Heart left ventricle (tissue), 13 donors: ENCODE data around the gene SAP130.

ENCODE experiments used
- POLR2A ChIP-seq, 2 donors: fragments of 450-650 bp; IDR thresholded peaks; one replicate each; pipeline ENCODE4 v1.6.1; 2017; ENCODE audit warnings: antibody characterized with exemption in 2 of 2, mild to moderate bottlenecking in 2 of 2, moderate library complexity in 2 of 2
- TF ChIP-seq, protein P1 (sequence below), 12 donors: fragments of 200-600 bp; sonication (generic) in 4 of 12; IDR thresholded peaks; one replicate each; pipeline versions ENCODE4 v1.5.0 to v1.8.0; 2018 to 2022; ENCODE audit warnings: antibody characterized with exemption in 12 of 12, mild to moderate bottlenecking in 5 of 12
- donor health status: ischemic (EF 13 %, LVEDD 7.1; RV severe dilation, severe dysfunction).
- donor health status: DM: no; HTN: yes; CAD: no.
- donor health status: DM: no; HTN: no; CAD: no.
- donor health status: ischemic (EF 25% LVEDD 6.9; RV normal size, moderate dysfunction).
- donor health status: ischemic (EF 25% LVEDD 5.7; RV mildly dilated, moderate dysfunction).
- donor health status: ischemic (EF 35%, LVEDD 5.7; RV mildly dilated, moderate dysfunction).
- donor health status: nonischemic (EF 11% LVEDD 7.7; RV severe dilation, severe dysfunction).
- donor health status: DM: yes; HTN: yes; CAD: no.
- donor health status: PGD.
- donor health status: ischemic (EF 29% LVEDD 5.4; RV normal size, mild dysfunction).
- donor health status: nonischemic (EF 23%, LVEDD 6.1; RV moderate dilation, normal function).

DNA sequence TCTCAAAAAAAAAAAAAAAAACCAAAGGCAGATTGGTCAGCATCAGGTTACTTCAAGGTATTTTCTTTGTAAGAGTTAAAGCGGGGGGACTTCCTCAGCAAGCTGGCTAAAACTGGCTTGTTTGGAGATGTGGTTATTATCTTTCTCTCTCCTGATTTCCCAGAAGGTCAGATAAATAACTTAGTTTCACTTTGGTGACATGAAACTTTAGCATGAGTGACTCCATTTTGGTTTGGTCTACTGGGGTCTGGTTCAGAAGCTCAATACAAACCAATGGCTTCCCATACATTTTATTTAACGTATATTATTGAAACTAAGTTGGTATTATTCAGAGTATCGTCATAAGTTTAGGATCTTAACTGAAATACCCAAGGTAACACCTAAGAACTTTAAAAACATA, 100.5 kb downstream of the SAP130 start:
- TF ChIP-seq, protein P1, sequence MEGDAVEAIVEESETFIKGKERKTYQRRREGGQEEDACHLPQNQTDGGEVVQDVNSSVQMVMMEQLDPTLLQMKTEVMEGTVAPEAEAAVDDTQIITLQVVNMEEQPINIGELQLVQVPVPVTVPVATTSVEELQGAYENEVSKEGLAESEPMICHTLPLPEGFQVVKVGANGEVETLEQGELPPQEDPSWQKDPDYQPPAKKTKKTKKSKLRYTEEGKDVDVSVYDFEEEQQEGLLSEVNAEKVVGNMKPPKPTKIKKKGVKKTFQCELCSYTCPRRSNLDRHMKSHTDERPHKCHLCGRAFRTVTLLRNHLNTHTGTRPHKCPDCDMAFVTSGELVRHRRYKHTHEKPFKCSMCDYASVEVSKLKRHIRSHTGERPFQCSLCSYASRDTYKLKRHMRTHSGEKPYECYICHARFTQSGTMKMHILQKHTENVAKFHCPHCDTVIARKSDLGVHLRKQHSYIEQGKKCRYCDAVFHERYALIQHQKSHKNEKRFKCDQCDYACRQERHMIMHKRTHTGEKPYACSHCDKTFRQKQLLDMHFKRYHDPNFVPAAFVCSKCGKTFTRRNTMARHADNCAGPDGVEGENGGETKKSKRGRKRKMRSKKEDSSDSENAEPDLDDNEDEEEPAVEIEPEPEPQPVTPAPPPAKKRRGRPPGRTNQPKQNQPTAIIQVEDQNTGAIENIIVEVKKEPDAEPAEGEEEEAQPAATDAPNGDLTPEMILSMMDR (IDR thresholded peaks at IDR 0.05): no peak
- TF ChIP-seq POLR2A (IDR thresholded peaks at IDR 0.05): no peak
